ENCODE data around the gene ZNF48.

ZNF48 gene

DNA sequence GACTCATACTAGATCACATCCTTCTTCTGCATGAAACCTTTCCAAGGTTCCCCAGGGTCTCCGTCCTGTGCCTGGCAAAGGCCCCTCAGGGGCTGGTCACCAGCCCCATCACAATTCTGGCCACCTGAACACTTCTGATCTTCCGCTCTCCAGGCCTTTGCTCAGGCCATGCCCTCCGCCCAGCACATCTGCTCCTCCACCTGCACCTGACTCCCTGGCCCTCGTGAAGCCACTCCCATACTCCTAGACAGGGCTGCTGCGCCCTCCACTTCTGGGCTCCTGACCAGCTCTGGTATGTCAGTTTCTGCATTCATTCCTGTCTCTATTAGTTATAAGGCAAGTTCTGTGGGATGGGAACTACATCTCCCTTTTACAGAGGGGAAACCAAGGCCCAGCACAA, 22.5 kb upstream of the ZNF48 start:
- H3K4me3 ChIP-seq (ENCODE audit: low read depth, low read length) = no peak overlapping the region
- H3K27ac ChIP-seq = no peak overlapping the region
- no peaks in the 10 kb centered on the region for H3K36me3 ChIP-seq (replicated peaks)
- TF ChIP-seq, protein P1, sequence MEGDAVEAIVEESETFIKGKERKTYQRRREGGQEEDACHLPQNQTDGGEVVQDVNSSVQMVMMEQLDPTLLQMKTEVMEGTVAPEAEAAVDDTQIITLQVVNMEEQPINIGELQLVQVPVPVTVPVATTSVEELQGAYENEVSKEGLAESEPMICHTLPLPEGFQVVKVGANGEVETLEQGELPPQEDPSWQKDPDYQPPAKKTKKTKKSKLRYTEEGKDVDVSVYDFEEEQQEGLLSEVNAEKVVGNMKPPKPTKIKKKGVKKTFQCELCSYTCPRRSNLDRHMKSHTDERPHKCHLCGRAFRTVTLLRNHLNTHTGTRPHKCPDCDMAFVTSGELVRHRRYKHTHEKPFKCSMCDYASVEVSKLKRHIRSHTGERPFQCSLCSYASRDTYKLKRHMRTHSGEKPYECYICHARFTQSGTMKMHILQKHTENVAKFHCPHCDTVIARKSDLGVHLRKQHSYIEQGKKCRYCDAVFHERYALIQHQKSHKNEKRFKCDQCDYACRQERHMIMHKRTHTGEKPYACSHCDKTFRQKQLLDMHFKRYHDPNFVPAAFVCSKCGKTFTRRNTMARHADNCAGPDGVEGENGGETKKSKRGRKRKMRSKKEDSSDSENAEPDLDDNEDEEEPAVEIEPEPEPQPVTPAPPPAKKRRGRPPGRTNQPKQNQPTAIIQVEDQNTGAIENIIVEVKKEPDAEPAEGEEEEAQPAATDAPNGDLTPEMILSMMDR (IDR thresholded peaks at IDR 0.05; ENCODE audit: low read depth, low read length, missing control alignments) = no peak
- DNase-seq = no peak
- H3K27me3 ChIP-seq (replicated peaks) = no peaks in the 10 kb centered on the region
- in situ Hi-C loops (cut with HindIII; ENCODE audit: low pct_ligation_motif_present, low sequenced_read_pairs) = no loop called here

DNA sequence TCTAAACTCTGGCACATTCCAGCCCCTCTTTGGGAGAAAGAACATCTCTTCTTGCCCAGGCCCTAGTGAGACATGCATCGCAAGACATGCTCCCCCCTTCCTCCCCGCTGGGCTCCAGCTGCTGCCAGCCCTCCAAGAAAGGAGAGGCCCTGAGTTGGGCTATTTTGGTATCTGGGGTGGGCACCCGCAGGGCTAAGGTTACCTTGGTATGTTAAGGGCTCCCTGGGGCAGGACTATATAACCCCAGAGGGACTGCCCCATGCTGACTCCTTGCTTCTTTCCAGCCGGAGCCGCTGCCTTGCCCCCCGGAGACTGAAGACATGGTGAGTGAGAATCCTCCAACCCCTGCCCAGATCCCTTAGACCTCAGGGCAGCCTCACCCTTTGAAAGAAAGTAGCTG, 20.7 kb upstream of the ZNF48 start, which contains the start of gene MYL11:
TSS of gene MYL11 (plus strand) at position 265 of the 400 bp plus-strand sequence. CDS start at position 321, 56 bp downstream.
- in situ Hi-C loops (cut with HindIII; ENCODE audit: low pct_ligation_motif_present, low sequenced_read_pairs) = no loop called here
- no peak within 1 kb of the TSS for H3K4me3 ChIP-seq (ENCODE audit: low read depth, low read length)
- no peak within 1 kb of the TSS for H3K27ac ChIP-seq
- H3K27me3 ChIP-seq (replicated peaks) = no peaks in the 10 kb centered on the region
- no peak for DNase-seq
- H3K36me3 ChIP-seq (replicated peaks) = no peaks in the 10 kb centered on the region
- TF ChIP-seq, protein P1 (IDR thresholded peaks at IDR 0.05; ENCODE audit: low read depth, low read length, missing control alignments) = no peak

DNA sequence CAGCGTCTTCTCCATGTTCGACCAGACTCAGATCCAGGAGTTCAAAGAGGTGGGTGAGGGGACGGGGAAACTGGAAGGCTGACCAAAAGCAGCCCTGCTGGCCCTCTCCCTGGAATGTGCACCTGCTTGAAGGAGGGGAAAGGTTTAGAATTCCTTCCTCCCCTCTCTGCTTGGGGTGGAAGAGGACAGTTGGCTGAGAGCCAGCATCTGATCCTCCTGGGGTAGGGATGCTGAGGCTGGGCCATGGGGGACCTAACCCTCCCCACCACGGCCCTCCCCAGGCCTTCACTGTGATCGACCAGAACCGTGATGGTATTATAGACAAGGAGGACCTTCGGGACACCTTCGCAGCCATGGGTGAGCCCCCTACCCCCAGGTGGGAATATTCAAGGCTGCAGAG, 19.4 kb upstream of the ZNF48 start:
- TF ChIP-seq, protein P1 (IDR thresholded peaks at IDR 0.05; ENCODE audit: low read depth, low read length, missing control alignments) = no peak
- in situ Hi-C loops (cut with HindIII; ENCODE audit: low pct_ligation_motif_present, low sequenced_read_pairs) = no loop called here

DNA sequence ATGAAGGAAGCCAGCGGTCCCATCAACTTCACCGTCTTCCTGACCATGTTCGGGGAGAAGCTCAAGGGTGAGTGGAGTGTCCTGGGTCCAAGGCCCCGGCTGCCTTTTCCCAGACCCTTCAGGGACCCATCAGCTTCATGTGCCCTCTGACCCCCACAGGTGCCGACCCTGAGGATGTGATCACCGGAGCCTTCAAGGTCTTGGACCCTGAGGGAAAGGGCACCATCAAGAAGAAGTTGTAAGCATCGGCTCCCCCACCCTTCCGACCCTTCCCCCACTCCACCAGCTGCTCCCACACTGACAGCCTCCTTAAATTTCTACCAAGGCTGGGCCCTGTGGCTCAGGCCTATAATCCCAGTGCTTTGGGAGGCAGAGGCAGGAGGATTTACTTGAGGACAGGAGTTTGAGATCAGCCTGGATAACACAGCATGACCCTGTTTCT, 18.7 kb upstream of the ZNF48 start:
- no peak overlapping the region for H3K4me3 ChIP-seq (ENCODE audit: low read depth, low read length)
- H3K27me3 ChIP-seq (replicated peaks) = no peaks in the 10 kb centered on the region
- TF ChIP-seq, protein P1 (IDR thresholded peaks at IDR 0.05; ENCODE audit: low read depth, low read length, missing control alignments) = no peak
- no peak overlapping the region for H3K27ac ChIP-seq
- no peak for DNase-seq
- in situ Hi-C loops (cut with HindIII; ENCODE audit: low pct_ligation_motif_present, low sequenced_read_pairs) = no loop called here
- no peaks in the 10 kb centered on the region for H3K36me3 ChIP-seq (replicated peaks)

More for the DNA sequence above, 19.4 kb upstream of the ZNF48 start:
- H3K4me3 ChIP-seq (ENCODE audit: low read depth, low read length) = no peak overlapping the region
- H3K36me3 ChIP-seq (replicated peaks) = no peaks in the 10 kb centered on the region
- no peak for DNase-seq
- H3K27ac ChIP-seq = no peak overlapping the region
- H3K27me3 ChIP-seq (replicated peaks) = no peaks in the 10 kb centered on the region

DNA sequence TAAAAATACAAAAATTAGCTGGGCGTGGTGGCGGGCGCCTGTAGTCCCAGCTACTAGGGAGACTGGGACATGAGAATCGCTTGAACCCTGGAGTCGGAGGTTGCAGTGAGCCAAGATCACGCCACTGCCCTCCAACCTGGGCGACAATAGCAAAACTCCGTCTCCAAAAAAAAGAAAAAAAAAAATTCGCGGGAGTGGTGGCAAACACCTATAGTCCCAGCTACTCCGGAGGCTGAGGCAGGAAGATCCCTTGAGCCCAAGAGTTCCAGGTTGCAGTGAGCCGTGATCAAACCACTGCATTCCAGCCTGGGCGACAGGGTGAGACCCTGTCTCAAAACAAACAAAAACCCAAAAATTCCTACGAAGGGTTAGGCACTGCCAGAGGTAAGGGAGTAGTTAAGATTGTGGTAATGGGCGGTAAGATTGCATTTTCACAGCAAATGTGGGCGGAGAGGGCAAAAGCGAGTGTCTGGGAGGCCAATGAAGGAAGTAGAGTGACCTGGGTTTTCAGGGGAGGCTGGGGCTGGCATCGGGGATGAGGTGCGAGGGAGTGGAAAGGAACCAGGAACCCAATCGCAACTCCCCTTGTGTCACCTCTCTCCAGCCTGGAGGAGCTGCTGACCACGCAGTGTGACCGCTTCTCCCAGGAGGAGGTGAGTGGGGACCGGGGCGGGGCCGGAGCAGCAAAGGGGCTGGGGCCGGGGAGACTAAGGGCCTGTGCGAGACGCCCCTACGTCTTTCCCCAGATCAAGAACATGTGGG, 18.0 kb upstream of the ZNF48 start:
- DNase-seq = no peak
- peak overlapping the region; percentile 97 for H3K27ac ChIP-seq
- peak overlapping the region; percentile 57 for H3K4me3 ChIP-seq (ENCODE audit: low read depth, low read length)
- TF ChIP-seq, protein P1 (IDR thresholded peaks at IDR 0.05; ENCODE audit: low read depth, low read length, missing control alignments) = no peak
- in situ Hi-C loops (cut with HindIII; ENCODE audit: low pct_ligation_motif_present, low sequenced_read_pairs) = no loop called here
- H3K36me3 ChIP-seq (replicated peaks) = no peaks in the 10 kb centered on the region
- H3K27me3 ChIP-seq (replicated peaks) = no peaks in the 10 kb centered on the region
